ENCODE results near the gene SMIM21. TPM values are rescaled to one million over a fixed set of nuclear protein-coding genes. Genes with fewer than 3 reads are reported as not detected.

Gene SMIM21
- total RNA-seq, 1 experiment from 2014 or later = not detected

GRCh38 chr18:75409806-75410205, 17.7 kb downstream of the SMIM21 start:
- CTCF ChIA-PET = no interaction called here
- no peaks in the 10 kb centered on the region for H3K9me3 Mint-ChIP-seq

More at GRCh38 chr18:75409806-75410205, 17.7 kb downstream of the SMIM21 start:
- ATAC-seq (no peak), DNase-seq (ENCODE audit: low spot score) (no peak)
- H3K27ac Mint-ChIP-seq = no peak overlapping the region
- H3K4me1 Mint-ChIP-seq = peaks cover 27% of the 10 kb centered on the region
- no peak overlapping the region for H3K4me3 Mint-ChIP-seq
- no peaks in the 10 kb centered on the region for H3K36me3 Mint-ChIP-seq
- POLR2A ChIA-PET = no interaction called here
- TF ChIP-seq ATF3 (CRISPR knock-in tag; conservative IDR thresholded peaks at IDR 0.05) (no peak), JAZF1 (CRISPR knock-in tag; IDR thresholded peaks at IDR 0.05) (no peak), OVOL2 (CRISPR knock-in tag; IDR thresholded peaks at IDR 0.05; ENCODE audit: borderline replicate concordance) (no peak), MXD4 (CRISPR knock-in tag; IDR thresholded peaks at IDR 0.05; ENCODE audit: borderline replicate concordance) (no peak), ZNF219 (CRISPR knock-in tag; IDR thresholded peaks at IDR 0.05; ENCODE audit: borderline replicate concordance) (no peak), RORB (CRISPR knock-in tag; IDR thresholded peaks at IDR 0.05) (no peak), ETV6 (CRISPR knock-in tag; IDR thresholded peaks at IDR 0.05) (no peak), TEAD1 (CRISPR knock-in tag; IDR thresholded peaks at IDR 0.05) (no peak), NR1H2 (CRISPR knock-in tag; IDR thresholded peaks at IDR 0.05) (no peak), E2F5 (CRISPR knock-in tag; IDR thresholded peaks at IDR 0.05) (no peak), ZNF317 (CRISPR knock-in tag; IDR thresholded peaks at IDR 0.05; ENCODE audit: borderline replicate concordance, low read depth) (no peak)
- TF ChIP-seq, protein P1, sequence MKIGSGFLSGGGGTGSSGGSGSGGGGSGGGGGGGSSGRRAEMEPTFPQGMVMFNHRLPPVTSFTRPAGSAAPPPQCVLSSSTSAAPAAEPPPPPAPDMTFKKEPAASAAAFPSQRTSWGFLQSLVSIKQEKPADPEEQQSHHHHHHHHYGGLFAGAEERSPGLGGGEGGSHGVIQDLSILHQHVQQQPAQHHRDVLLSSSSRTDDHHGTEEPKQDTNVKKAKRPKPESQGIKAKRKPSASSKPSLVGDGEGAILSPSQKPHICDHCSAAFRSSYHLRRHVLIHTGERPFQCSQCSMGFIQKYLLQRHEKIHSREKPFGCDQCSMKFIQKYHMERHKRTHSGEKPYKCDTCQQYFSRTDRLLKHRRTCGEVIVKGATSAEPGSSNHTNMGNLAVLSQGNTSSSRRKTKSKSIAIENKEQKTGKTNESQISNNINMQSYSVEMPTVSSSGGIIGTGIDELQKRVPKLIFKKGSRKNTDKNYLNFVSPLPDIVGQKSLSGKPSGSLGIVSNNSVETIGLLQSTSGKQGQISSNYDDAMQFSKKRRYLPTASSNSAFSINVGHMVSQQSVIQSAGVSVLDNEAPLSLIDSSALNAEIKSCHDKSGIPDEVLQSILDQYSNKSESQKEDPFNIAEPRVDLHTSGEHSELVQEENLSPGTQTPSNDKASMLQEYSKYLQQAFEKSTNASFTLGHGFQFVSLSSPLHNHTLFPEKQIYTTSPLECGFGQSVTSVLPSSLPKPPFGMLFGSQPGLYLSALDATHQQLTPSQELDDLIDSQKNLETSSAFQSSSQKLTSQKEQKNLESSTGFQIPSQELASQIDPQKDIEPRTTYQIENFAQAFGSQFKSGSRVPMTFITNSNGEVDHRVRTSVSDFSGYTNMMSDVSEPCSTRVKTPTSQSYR (CRISPR knock-in tag; IDR thresholded peaks at IDR 0.05) = no peak
- TF ChIP-seq, protein P2, sequence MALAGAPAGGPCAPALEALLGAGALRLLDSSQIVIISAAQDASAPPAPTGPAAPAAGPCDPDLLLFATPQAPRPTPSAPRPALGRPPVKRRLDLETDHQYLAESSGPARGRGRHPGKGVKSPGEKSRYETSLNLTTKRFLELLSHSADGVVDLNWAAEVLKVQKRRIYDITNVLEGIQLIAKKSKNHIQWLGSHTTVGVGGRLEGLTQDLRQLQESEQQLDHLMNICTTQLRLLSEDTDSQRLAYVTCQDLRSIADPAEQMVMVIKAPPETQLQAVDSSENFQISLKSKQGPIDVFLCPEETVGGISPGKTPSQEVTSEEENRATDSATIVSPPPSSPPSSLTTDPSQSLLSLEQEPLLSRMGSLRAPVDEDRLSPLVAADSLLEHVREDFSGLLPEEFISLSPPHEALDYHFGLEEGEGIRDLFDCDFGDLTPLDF (CRISPR knock-in tag; IDR thresholded peaks at IDR 0.05) = no peak
- TF ChIP-seq, protein P3, sequence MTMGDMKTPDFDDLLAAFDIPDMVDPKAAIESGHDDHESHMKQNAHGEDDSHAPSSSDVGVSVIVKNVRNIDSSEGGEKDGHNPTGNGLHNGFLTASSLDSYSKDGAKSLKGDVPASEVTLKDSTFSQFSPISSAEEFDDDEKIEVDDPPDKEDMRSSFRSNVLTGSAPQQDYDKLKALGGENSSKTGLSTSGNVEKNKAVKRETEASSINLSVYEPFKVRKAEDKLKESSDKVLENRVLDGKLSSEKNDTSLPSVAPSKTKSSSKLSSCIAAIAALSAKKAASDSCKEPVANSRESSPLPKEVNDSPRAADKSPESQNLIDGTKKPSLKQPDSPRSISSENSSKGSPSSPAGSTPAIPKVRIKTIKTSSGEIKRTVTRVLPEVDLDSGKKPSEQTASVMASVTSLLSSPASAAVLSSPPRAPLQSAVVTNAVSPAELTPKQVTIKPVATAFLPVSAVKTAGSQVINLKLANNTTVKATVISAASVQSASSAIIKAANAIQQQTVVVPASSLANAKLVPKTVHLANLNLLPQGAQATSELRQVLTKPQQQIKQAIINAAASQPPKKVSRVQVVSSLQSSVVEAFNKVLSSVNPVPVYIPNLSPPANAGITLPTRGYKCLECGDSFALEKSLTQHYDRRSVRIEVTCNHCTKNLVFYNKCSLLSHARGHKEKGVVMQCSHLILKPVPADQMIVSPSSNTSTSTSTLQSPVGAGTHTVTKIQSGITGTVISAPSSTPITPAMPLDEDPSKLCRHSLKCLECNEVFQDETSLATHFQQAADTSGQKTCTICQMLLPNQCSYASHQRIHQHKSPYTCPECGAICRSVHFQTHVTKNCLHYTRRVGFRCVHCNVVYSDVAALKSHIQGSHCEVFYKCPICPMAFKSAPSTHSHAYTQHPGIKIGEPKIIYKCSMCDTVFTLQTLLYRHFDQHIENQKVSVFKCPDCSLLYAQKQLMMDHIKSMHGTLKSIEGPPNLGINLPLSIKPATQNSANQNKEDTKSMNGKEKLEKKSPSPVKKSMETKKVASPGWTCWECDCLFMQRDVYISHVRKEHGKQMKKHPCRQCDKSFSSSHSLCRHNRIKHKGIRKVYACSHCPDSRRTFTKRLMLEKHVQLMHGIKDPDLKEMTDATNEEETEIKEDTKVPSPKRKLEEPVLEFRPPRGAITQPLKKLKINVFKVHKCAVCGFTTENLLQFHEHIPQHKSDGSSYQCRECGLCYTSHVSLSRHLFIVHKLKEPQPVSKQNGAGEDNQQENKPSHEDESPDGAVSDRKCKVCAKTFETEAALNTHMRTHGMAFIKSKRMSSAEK (CRISPR knock-in tag; IDR thresholded peaks at IDR 0.05; ENCODE audit: borderline replicate concordance) = no peak
- TF ChIP-seq, protein P4, sequence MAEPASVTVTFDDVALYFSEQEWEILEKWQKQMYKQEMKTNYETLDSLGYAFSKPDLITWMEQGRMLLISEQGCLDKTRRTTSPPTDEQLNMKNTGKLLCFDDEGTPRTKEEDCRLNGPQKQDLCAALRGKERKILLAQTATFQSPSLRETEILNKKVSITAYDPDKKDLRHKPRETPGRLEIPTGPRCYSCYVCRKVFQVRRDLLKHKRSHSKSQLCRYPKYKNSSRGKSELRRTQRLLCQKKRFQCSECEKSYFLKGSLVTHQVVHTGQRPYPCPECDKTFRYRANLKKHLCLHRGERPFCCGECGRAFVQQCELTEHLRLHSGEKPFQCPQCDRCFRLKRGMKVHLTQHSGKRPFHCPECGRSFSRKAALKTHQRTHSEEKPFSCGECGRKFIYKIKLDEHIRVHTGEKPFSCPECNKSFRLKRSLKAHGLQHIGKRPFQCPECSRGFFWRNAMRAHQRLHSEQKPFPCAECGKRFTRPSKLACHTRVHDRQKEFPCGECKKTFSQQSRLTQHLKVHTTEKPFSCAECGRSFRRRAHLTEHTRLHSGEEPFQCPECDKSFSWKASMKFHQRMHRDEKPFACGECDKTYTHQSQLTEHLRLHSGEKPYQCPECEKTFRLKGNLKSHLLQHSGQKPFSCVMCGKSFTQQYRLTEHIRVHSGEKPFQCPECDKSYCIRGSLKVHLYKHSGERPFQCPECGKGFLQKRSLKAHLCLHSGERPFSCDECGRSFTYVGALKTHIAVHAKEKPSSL (CRISPR knock-in tag; conservative IDR thresholded peaks at IDR 0.05) = no peak
- TF ChIP-seq, protein P5, sequence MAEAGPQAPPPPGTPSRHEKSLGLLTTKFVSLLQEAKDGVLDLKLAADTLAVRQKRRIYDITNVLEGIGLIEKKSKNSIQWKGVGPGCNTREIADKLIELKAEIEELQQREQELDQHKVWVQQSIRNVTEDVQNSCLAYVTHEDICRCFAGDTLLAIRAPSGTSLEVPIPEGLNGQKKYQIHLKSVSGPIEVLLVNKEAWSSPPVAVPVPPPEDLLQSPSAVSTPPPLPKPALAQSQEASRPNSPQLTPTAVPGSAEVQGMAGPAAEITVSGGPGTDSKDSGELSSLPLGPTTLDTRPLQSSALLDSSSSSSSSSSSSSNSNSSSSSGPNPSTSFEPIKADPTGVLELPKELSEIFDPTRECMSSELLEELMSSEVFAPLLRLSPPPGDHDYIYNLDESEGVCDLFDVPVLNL (CRISPR knock-in tag; IDR thresholded peaks at IDR 0.05; ENCODE audit: borderline replicate concordance, low read depth) = no peak
- TF ChIP-seq, protein P6, sequence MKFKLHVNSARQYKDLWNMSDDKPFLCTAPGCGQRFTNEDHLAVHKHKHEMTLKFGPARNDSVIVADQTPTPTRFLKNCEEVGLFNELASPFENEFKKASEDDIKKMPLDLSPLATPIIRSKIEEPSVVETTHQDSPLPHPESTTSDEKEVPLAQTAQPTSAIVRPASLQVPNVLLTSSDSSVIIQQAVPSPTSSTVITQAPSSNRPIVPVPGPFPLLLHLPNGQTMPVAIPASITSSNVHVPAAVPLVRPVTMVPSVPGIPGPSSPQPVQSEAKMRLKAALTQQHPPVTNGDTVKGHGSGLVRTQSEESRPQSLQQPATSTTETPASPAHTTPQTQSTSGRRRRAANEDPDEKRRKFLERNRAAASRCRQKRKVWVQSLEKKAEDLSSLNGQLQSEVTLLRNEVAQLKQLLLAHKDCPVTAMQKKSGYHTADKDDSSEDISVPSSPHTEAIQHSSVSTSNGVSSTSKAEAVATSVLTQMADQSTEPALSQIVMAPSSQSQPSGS (CRISPR knock-in tag; IDR thresholded peaks at IDR 0.05; ENCODE audit: borderline replicate concordance, low read depth) = no peak
- TF ChIP-seq, protein P7, sequence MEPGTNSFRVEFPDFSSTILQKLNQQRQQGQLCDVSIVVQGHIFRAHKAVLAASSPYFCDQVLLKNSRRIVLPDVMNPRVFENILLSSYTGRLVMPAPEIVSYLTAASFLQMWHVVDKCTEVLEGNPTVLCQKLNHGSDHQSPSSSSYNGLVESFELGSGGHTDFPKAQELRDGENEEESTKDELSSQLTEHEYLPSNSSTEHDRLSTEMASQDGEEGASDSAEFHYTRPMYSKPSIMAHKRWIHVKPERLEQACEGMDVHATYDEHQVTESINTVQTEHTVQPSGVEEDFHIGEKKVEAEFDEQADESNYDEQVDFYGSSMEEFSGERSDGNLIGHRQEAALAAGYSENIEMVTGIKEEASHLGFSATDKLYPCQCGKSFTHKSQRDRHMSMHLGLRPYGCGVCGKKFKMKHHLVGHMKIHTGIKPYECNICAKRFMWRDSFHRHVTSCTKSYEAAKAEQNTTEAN (CRISPR knock-in tag; IDR thresholded peaks at IDR 0.05) = no peak
- TF ChIP-seq, protein P8, sequence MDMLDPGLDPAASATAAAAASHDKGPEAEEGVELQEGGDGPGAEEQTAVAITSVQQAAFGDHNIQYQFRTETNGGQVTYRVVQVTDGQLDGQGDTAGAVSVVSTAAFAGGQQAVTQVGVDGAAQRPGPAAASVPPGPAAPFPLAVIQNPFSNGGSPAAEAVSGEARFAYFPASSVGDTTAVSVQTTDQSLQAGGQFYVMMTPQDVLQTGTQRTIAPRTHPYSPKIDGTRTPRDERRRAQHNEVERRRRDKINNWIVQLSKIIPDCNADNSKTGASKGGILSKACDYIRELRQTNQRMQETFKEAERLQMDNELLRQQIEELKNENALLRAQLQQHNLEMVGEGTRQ (CRISPR knock-in tag; IDR thresholded peaks at IDR 0.05) = no peak
- H3K27me3 Mint-ChIP-seq (ENCODE audit: low read depth) = peaks cover 21% of the 10 kb centered on the region
